Measurements from ENCODE around the gene PRKCQ. TPM values are rescaled to one million over a fixed set of nuclear protein-coding genes. Genes with fewer than 3 reads are reported as not detected.

PRKCQ gene
- total and polyA plus RNA-seq, 2 of the 4 experiments (the other 2 are of a cell fraction), result under 0.01 to 0.03 TPM

- Histone ChIP-seq H4K8ac (ENCODE audit: low read depth in 2 of 2, low read length in 2 of 2) (no peak overlapping the region), H3K9me3 (ENCODE audit: control insufficient read depth, insufficient read depth, low read length) (no peaks in the 10 kb centered on the region), H3K56ac (ENCODE audit: extremely low read depth, insufficient read depth, low read length) (no peak overlapping the region), H3K18ac (ENCODE audit: low read depth, low read length) (no peak overlapping the region), H3K9me1 (ENCODE audit: insufficient read depth, low read length) (no peaks in the 10 kb centered on the region), H3K4ac (ENCODE audit: low read depth, low read length) (no peak overlapping the region), H2BK20ac (ENCODE audit: low read depth, low read length) (no peak overlapping the region), H3K4me2 (ENCODE audit: low read depth, low read length) (no peak overlapping the region), H4K91ac (ENCODE audit: insufficient read depth, low read depth, low read length) (no peak overlapping the region), H3K36me3 (ENCODE audit: control insufficient read depth, insufficient read depth, low read length) (no peaks in the 10 kb centered on the region), H3K14ac (replicated peaks; ENCODE audit: low read depth, low read length) (no peak overlapping the region), H2AFZ (replicated peaks; ENCODE audit: low read length, poor library complexity) (no peak overlapping the region), H3K27ac (ENCODE audit: insufficient read depth, low read length) (no peak overlapping the region), H2AK9ac (replicated peaks; ENCODE audit: low read depth, low read length, poor library complexity) (no peak overlapping the region), H2AK5ac (ENCODE audit: low read depth, low read length) (no peak overlapping the region), H3K23ac (ENCODE audit: low read depth, low read length) (no peak overlapping the region), H3K27me3 (ENCODE audit: control insufficient read depth, insufficient read depth, low read length) (peaks cover 4% of the 10 kb centered on the region), H4K20me1 (ENCODE audit: insufficient read depth, low read length) (no peaks in the 10 kb centered on the region), H2BK120ac (ENCODE audit: low read depth, low read length) (no peak overlapping the region), H2BK15ac (ENCODE audit: low read depth, low read length) (no peak overlapping the region), H4K5ac (ENCODE audit: low read depth, low read length) (no peak overlapping the region), H3K79me1 (ENCODE audit: low read depth in 1 of 2, low read length in 2 of 2) (no peaks in the 10 kb centered on the region), H3K4me3 (ENCODE audit: insufficient read depth, low read depth, low read length) (no peak overlapping the region), H3K4me1 (ENCODE audit: control insufficient read depth, insufficient read depth, low read length) (peaks cover 4% of the 10 kb centered on the region; the same call in 1 of the 2 replicates), H3K9ac (ENCODE audit: low read depth, low read length) (no peak overlapping the region), H2BK5ac (ENCODE audit: low read depth, low read length, poor library complexity, severe bottlenecking) (no peak overlapping the region)
- intact Hi-C loops (cut with micrococcal nuclease) (loop anchor here (10.0 kb wide), 2 partner anchors 854 to 1274 kb away; no protein-coding TSS in a partner anchor), in situ Hi-C loops (cut with MboI; ENCODE audit: low sequenced_read_pairs) (loop anchor here (10.0 kb wide), 1 partner anchor 1004 kb away; the partner anchor contains the start of gene SFMBT2), dilution Hi-C loops (cut with HindIII; ENCODE audit: low sequenced_read_pairs, unreplicated experiment) (no loop called here)
- DNase-seq, result no peak
- WGBS, 2 experiments (ENCODE audit: extremely low coverage in 2 of 2, insufficient read length in 1 of 2), result no CpG with 5 or more reads among the region's 15 CpGs
- TF ChIP-seq CHD1 (IDR thresholded peaks at IDR 0.05; ENCODE audit: low read depth, low read length) (no peak), RAD21 (IDR thresholded peaks at IDR 0.05; ENCODE audit: low read length) (no peak), MXI1 (IDR thresholded peaks at IDR 0.05; ENCODE audit: borderline replicate concordance, low read depth, low read length) (no peak), POLR2A (IDR thresholded peaks at IDR 0.05; ENCODE audit: low read depth, low read length) (no peak), MAFK (IDR thresholded peaks at IDR 0.05; ENCODE audit: low read depth, low read length) (no peak), FOS (IDR thresholded peaks at IDR 0.05; ENCODE audit: low read depth, low read length) (no peak), SMC3 (IDR thresholded peaks at IDR 0.05; ENCODE audit: low read depth, low read length) (no peak), ELK1 (IDR thresholded peaks at IDR 0.05; ENCODE audit: borderline replicate concordance, low read depth, low read length) (no peak), USF2 (IDR thresholded peaks at IDR 0.05; ENCODE audit: low read depth, low read length) (no peak), CEBPB (IDR thresholded peaks at IDR 0.05; ENCODE audit: low read depth, low read length) (no peak), MAZ (IDR thresholded peaks at IDR 0.05; ENCODE audit: borderline replicate concordance, low read depth, low read length) (no peak), RFX5 (IDR thresholded peaks at IDR 0.05; ENCODE audit: low read depth, low read length) (no peak), RCOR1 (IDR thresholded peaks at IDR 0.05; ENCODE audit: insufficient replicate concordance, low read length) (no peak), CTCF (conservative IDR thresholded peaks at IDR 0.05; ENCODE audit: low read depth, low read length) (no peak), NFE2L2 (IDR thresholded peaks at IDR 0.05; ENCODE audit: low read depth, low read length) (no peak), BHLHE40 (IDR thresholded peaks at IDR 0.05; ENCODE audit: low read depth, low read length) (no peak)
- no peak for ATAC-seq (ENCODE audit: low read depth)
- no TSS peak for BruUV-seq (replicated peaks)
- POLR2A ChIA-PET (ENCODE audit: unreplicated experiment), result interaction anchor here (1.1 kb wide), 1 partner anchor 12 kb away, joined by 3 read pairs; no protein-coding TSS in a partner anchor
- CTCF ChIA-PET, result interaction anchor here (1.1 kb wide), 1 partner anchor 9 kb away, joined by 4 read pairs; no protein-coding TSS in a partner anchor
These were observed 169.2 kb downstream of the PRKCQ start for GRCh38 chr10:6410830-6411229.
